GM12864 (cell line): ENCODE results near the gene QRFP.

Experiments
- DNase-seq: peaks from one replicate; pipeline ENCODE4 v3.0.0-alpha.2; 2011; ENCODE audit warnings: low read depth
- H3K4me3 ChIP-seq: 2 replicates; pipeline ENCODE4 v1.5.1; 2011; ENCODE audit warnings: mild to moderate bottlenecking, low read depth, low read length, control low read depth
- TF ChIP-seq, protein P1 (sequence below): IDR thresholded peaks from 2 replicates; pipeline ENCODE4 v1.5.1; 2011; ENCODE audit warnings: low read depth, mild to moderate bottlenecking, moderate library complexity, low read length, control low read depth, inconsistent platforms; ENCODE audit errors: missing control alignments

QRFP gene

DNA sequence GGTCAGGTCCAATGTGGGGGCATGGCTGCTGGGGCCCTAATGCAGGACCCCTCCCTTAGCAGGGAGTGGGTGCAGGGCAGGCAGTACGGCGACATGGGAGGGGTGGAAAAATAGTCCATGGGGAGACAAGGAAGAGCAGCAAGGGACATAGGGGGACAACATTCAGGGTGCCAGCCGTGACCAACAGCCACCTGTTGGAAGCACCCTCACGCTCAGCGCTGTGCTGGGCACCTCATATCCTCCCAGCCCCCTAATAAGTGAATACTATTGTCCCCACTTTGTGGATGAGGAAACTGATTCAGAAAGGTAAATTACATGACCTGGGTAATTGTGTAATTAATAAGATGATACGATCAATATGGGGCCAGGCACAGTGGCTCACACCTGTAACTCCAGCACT is 45.5 kb upstream of the QRFP start:
- no peak overlapping the region for H3K4me3 ChIP-seq
- TF ChIP-seq, protein P1, sequence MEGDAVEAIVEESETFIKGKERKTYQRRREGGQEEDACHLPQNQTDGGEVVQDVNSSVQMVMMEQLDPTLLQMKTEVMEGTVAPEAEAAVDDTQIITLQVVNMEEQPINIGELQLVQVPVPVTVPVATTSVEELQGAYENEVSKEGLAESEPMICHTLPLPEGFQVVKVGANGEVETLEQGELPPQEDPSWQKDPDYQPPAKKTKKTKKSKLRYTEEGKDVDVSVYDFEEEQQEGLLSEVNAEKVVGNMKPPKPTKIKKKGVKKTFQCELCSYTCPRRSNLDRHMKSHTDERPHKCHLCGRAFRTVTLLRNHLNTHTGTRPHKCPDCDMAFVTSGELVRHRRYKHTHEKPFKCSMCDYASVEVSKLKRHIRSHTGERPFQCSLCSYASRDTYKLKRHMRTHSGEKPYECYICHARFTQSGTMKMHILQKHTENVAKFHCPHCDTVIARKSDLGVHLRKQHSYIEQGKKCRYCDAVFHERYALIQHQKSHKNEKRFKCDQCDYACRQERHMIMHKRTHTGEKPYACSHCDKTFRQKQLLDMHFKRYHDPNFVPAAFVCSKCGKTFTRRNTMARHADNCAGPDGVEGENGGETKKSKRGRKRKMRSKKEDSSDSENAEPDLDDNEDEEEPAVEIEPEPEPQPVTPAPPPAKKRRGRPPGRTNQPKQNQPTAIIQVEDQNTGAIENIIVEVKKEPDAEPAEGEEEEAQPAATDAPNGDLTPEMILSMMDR, result no peak
- no peak for DNase-seq

DNA sequence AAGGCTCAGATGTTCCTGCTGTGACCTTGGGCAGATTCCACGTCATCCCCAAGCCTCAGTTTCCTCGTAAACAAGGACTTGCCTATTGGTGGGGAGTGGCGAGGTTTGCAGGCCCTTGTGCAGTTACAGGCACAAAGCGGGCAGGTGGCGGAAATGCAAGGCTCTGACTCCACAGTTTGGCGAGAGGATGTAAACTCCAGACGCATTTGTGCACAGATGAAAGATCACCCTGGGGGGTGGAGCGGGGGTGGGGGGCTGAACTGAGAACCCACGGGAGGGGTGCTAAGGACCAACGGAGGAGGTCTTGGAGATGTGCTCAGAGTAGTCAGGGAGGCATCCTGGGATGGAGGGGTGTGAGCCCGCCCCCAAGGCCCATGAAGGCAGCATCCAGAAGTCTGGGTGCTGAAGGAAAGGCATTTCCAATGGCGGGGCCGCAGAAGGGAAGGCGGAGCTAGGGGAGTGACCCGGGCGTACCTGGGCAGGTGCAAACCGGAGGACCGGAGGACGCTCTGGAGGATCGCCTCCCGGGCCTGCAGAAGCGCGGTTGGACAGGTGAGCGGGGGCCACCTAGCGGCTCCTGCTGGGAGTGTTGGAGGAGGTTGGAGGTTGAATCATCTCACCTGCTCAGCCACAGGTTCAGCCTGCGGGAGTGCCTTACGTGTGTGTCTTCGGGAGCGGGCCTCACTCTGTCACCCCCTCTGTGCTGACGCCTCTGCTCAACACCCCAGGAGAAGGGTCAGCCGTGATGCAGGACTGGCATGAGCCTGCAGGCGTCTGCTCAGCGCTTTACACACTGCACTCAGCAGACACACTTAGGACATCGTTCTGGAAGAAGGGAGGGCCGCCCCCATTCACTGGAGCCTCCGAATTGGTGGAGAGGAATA is 44.3 kb upstream of the QRFP start:
- TF ChIP-seq, protein P1, result peak; percentile 97
- DNase-seq, result no peak

DNA sequence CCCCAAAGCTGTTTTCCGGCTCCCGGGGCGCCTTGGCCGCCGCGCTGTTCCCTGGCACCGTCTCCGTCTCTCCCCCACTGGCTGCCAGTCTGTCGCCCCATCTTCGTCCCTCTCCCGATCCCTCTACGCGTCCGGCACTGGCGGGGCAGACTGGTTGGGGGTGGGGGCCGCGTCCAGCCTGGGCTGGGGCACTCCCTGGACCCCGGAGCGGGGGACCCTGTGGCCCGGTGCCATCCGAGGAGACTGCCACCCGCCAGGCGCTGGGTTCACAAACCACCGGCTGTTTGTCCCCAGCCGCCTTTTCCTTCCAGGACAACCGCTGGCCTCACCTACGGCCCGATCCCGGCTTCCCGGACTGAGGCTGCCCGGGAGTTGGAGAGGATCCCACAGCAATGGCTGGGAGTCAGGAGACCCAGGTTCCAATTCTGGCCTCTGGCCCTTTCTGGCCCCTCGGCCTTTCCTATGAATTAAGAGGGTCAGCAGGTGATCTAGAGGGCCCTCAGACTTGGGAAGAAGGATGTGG is 43.5 kb upstream of the QRFP start:
- DNase-seq, result no peak
- no peak overlapping the region for H3K4me3 ChIP-seq
- TF ChIP-seq, protein P1, result no peak

More for the DNA sequence above, 44.3 kb upstream of the QRFP start:
- no peak overlapping the region for H3K4me3 ChIP-seq

DNA sequence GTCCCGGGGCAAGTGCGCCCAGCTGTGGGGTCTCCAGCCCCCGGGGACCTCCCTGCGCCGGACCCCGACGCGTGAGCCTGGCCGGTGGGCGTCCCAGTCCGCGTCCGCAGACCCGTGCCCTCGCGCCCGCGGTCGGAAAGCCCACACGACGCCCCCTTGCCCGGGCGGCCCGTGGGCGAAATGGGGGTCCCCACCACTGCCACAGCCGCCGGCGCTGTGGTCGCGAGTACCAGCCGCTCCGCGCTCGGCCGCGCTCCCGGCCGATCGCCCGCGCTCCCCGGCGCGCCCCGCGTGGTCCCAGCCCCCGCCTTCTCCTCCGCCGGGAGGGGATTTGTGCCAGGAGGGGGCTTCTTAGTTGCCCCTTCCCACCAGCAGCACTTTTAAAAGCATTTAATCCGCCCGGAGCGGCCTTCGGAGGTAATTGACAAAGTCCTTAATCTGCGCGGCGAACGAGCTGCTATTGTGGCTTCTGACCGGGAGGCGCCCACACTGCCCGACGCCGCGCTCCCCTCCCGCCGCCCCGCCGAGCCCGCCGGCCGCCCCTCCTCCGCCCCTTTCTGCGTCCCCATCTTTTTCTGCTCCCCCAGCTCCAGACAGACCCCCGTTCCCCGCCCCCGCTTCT is 42.9 kb upstream of the QRFP start:
- peak overlapping the region; percentile 37; the same call in 1 of the 2 replicates for H3K4me3 ChIP-seq
- TF ChIP-seq, protein P1, result no peak
- DNase-seq, result no peak

DNA sequence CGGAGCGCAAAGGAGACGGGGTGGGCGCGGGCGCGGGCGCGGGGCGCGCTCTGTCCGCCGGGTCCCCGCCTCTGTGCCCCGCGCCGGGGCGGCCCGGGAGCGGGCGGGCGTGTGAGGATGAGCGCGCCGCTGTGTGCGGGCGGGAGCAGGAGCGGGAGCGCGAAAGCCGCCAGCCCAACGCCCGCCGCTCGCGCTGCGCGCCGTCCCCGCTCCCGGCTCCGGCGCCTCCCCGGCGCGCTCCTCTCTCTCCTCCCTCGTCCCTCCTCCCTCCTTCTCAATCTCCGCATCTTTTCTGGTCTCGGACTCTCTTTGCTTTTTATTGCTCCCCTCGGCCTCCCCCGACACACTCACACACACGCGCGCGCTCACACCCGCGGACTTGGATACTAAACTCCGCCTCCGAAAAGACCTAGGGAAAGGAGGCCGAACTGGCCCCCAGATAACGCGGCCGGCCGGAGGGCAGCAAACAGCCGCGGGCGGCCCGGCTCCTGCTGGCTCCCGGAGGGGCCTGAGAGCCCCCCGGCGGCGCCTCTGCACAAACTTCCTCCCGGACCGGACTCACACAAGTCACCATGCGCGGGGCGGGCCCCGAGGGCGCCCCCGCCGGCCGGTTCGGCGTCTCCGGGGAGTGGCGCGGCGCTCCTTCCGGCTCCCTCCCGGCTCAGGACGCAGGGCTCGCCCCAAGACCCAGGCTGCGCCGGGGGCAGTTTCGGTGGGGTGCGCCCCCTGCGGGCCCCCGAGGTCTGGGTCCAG is 42.2 kb upstream of the QRFP start, which contains the start of gene FIBCD1:
FIBCD1 (minus strand) TSS at position 596 of the 753 bp plus-strand sequence. CDS start 640 bp downstream, outside the sequence.
- H3K4me3 ChIP-seq, result peak within 1 kb of the TSS; percentile 37
- TF ChIP-seq, protein P1, result peak; percentile 31
- DNase-seq, result no peak

GRCh38 chr9:130938184-130938651 is 41.6 kb upstream of the QRFP start:
- TF ChIP-seq, protein P1, result no peak
- H3K4me3 ChIP-seq, result no peak overlapping the region; the same call in 1 of the 2 replicates
- DNase-seq, result no peak
